Fibroblast of lung (primary cell): ENCODE data around the gene MAGI2.

ENCODE experiments used
- CTCF ChIP-seq, 2 donors: IDR thresholded peaks in 1 of 2; conservative IDR thresholded peaks in 1 of 2; 1 replicate in 1 of 2; 2 replicates in 1 of 2; pipeline ENCODE4 v1.5.1; 2011 to 2012; ENCODE audit warnings: low read length in 2 of 2, control low read depth in 1 of 2, inconsistent platforms in 1 of 2, low read depth in 1 of 2, mild to moderate bottlenecking in 1 of 2
- EZH2 ChIP-seq: IDR thresholded peaks from 2 replicates; pipeline ENCODE4 v1.5.1; 2012; ENCODE audit warnings: low read length, control low read depth, mild to moderate bottlenecking; ENCODE audit errors: missing control alignments

- TF ChIP-seq CTCF (conservative IDR thresholded peaks at IDR 0.05 in 1 of 2, IDR thresholded peaks at IDR 0.05 in 1 of 2; ENCODE audit: low read depth in 1 of 2, low read length in 2 of 2): no peak
- no peak for TF ChIP-seq EZH2
These were observed 1281.2 kb downstream of the MAGI2 start for GRCh38 chr7:78172267-78172757.
